Activated T-cell treated with anti-CD3 and anti-CD28 coated beads, Interleukin-2, amount 50 U/mL, for 4 hours (primary cell): ENCODE measurements around the gene ARID1B. TPM values are rescaled to one million over a fixed set of nuclear protein-coding genes. Genes with fewer than 3 reads are reported as not detected.

Source experiments
- ATAC-seq, 2 donors: fragments of 200-7000 bp; cut with Tn5 transposase; one replicate each; pipeline ENCODE4 v1.10.0; 2021
- DNase-seq: peaks from one replicate; pipeline ENCODE4 v3.0.0-alpha.2; 2020
- H3K27me3 Mint-ChIP-seq: one replicate; pipeline ENCODE4 v1.8.0; 2021; ENCODE audit warnings: low read depth, mixed read lengths
- H3K36me3 Mint-ChIP-seq: one replicate; pipeline ENCODE4 v1.8.0; 2022; ENCODE audit warnings: mixed read lengths; ENCODE audit not compliant: insufficient read depth
- H3K4me1 Mint-ChIP-seq: one replicate; pipeline ENCODE4 v1.8.0; 2021; ENCODE audit warnings: low read depth, mixed read lengths
- H3K4me3 Mint-ChIP-seq: one replicate; pipeline ENCODE4 v1.8.0; 2021; ENCODE audit warnings: mild to moderate bottlenecking, moderate library complexity, mixed read lengths
- H3K9me3 Mint-ChIP-seq: one replicate; pipeline ENCODE4 v1.8.0; 2021; ENCODE audit warnings: mixed read lengths
- total RNA-seq, 3 donors: library from RNA; stranded (reverse); gene quantifications; one replicate each; pipeline ENCODE4 v1.2.1, GENCODE V29; 2021

The ARID1B gene
- total RNA-seq, 3 donors from 2014 or later, result 45.6 to 46.6 (median 46.0) TPM

- Mint-ChIP-seq H3K27me3 (no peaks in the 10 kb centered on the region), H3K36me3 (peaks cover 10% of the 10 kb centered on the region), H3K4me3 (no peak overlapping the region), H3K4me1 (peaks cover 56% of the 10 kb centered on the region), H3K9me3 (no peaks in the 10 kb centered on the region)
- ATAC-seq (peak; percentile 86 to 89), DNase-seq (no peak)
Measured at GRCh38 chr6:157063176-157063905, 286.2 kb downstream of the ARID1B start.

- no peak for DNase-seq
- Mint-ChIP-seq H3K9me3 (no peaks in the 10 kb centered on the region), H3K27me3 (no peaks in the 10 kb centered on the region), H3K36me3 (peaks cover 10% of the 10 kb centered on the region), H3K4me1 (peaks cover 58% of the 10 kb centered on the region), H3K4me3 (no peak overlapping the region)
- no peak for ATAC-seq
Measured at GRCh38 chr6:157063923-157064322, 286.7 kb downstream of the ARID1B start.

GRCh38 chr6:157064502-157064901, 287.3 kb downstream of the ARID1B start:
- ATAC-seq, result no peak
- Mint-ChIP-seq H3K9me3 (no peaks in the 10 kb centered on the region), H3K4me1 (peaks cover 58% of the 10 kb centered on the region), H3K27me3 (no peaks in the 10 kb centered on the region), H3K36me3 (peaks cover 9% of the 10 kb centered on the region), H3K4me3 (no peak overlapping the region)
- no peak for DNase-seq

GRCh38 chr6:157065366-157065765, 288.2 kb downstream of the ARID1B start:
- ATAC-seq (no peak), DNase-seq (no peak)
- H3K27me3 Mint-ChIP-seq, result no peaks in the 10 kb centered on the region
- H3K4me1 Mint-ChIP-seq, result peaks cover 58% of the 10 kb centered on the region
- H3K36me3 Mint-ChIP-seq, result peaks cover 9% of the 10 kb centered on the region
- no peak overlapping the region for H3K4me3 Mint-ChIP-seq
- no peaks in the 10 kb centered on the region for H3K9me3 Mint-ChIP-seq

- no peaks in the 10 kb centered on the region for H3K9me3 Mint-ChIP-seq
- no peaks in the 10 kb centered on the region for H3K27me3 Mint-ChIP-seq
- peaks cover 60% of the 10 kb centered on the region for H3K4me1 Mint-ChIP-seq
- no peak overlapping the region for H3K4me3 Mint-ChIP-seq
- ATAC-seq (no peak), DNase-seq (no peak)
- H3K36me3 Mint-ChIP-seq, result peaks cover 6% of the 10 kb centered on the region
Measured at GRCh38 chr6:157066781-157067491, 289.8 kb downstream of the ARID1B start.

GRCh38 chr6:157067507-157067906, 290.3 kb downstream of the ARID1B start:
- no peaks in the 10 kb centered on the region for H3K9me3 Mint-ChIP-seq
- no peak overlapping the region for H3K4me3 Mint-ChIP-seq
- H3K4me1 Mint-ChIP-seq, result peaks cover 58% of the 10 kb centered on the region
- ATAC-seq (no peak), DNase-seq (no peak)
- peaks cover 5% of the 10 kb centered on the region for H3K36me3 Mint-ChIP-seq
- no peaks in the 10 kb centered on the region for H3K27me3 Mint-ChIP-seq

GRCh38 chr6:157068691-157069324, 291.6 kb downstream of the ARID1B start:
- Mint-ChIP-seq H3K9me3 (no peaks in the 10 kb centered on the region), H3K27me3 (no peaks in the 10 kb centered on the region), H3K4me1 (peaks cover 52% of the 10 kb centered on the region), H3K4me3 (peak overlapping the region; percentile 37), H3K36me3 (peaks cover 8% of the 10 kb centered on the region)
- ATAC-seq (peak; percentile 95 to 96), DNase-seq (no peak)

- ATAC-seq, result no peak
- H3K36me3 Mint-ChIP-seq, result peaks cover 9% of the 10 kb centered on the region
- peaks cover 49% of the 10 kb centered on the region for H3K4me1 Mint-ChIP-seq
- no peak for DNase-seq
- H3K27me3 Mint-ChIP-seq, result no peaks in the 10 kb centered on the region
- H3K9me3 Mint-ChIP-seq, result no peaks in the 10 kb centered on the region
- H3K4me3 Mint-ChIP-seq, result no peak overlapping the region
Measured at GRCh38 chr6:157069585-157069984, 292.4 kb downstream of the ARID1B start.

- Mint-ChIP-seq H3K36me3 (peaks cover 8% of the 10 kb centered on the region), H3K4me1 (peaks cover 57% of the 10 kb centered on the region)
- no peak for ATAC-seq
Measured at GRCh38 chr6:157070403-157071107, 293.4 kb downstream of the ARID1B start.

GRCh38 chr6:157072128-157072527, 294.9 kb downstream of the ARID1B start:
- no peak overlapping the region for H3K4me3 Mint-ChIP-seq
- H3K4me1 Mint-ChIP-seq, result peaks cover 59% of the 10 kb centered on the region
- H3K27me3 Mint-ChIP-seq, result no peaks in the 10 kb centered on the region
- no peaks in the 10 kb centered on the region for H3K9me3 Mint-ChIP-seq
- no peak for ATAC-seq
- DNase-seq, result no peak
- peaks cover 8% of the 10 kb centered on the region for H3K36me3 Mint-ChIP-seq

More at GRCh38 chr6:157070403-157071107, 293.4 kb downstream of the ARID1B start:
- no peaks in the 10 kb centered on the region for H3K9me3 Mint-ChIP-seq
- no peak for DNase-seq
- H3K4me3 Mint-ChIP-seq, result no peak overlapping the region
- H3K27me3 Mint-ChIP-seq, result no peaks in the 10 kb centered on the region

- Mint-ChIP-seq H3K4me1 (peaks cover 48% of the 10 kb centered on the region), H3K4me3 (no peak overlapping the region), H3K9me3 (no peaks in the 10 kb centered on the region), H3K36me3 (peaks cover 8% of the 10 kb centered on the region), H3K27me3 (no peaks in the 10 kb centered on the region)
- ATAC-seq (no peak), DNase-seq (no peak)
Measured at GRCh38 chr6:157073596-157073995, 296.4 kb downstream of the ARID1B start.

GRCh38 chr6:157074969-157075368, 297.8 kb downstream of the ARID1B start:
- peaks cover 10% of the 10 kb centered on the region for H3K36me3 Mint-ChIP-seq
- no peaks in the 10 kb centered on the region for H3K27me3 Mint-ChIP-seq
- no peak overlapping the region for H3K4me3 Mint-ChIP-seq
- peaks cover 49% of the 10 kb centered on the region for H3K4me1 Mint-ChIP-seq
- DNase-seq, result no peak
- H3K9me3 Mint-ChIP-seq, result no peaks in the 10 kb centered on the region
- no peak for ATAC-seq

GRCh38 chr6:157075549-157076450, 298.6 kb downstream of the ARID1B start:
- H3K27me3 Mint-ChIP-seq, result no peaks in the 10 kb centered on the region
- H3K36me3 Mint-ChIP-seq, result peaks cover 10% of the 10 kb centered on the region
- ATAC-seq (peak; percentile 76 to 84), DNase-seq (no peak)
- H3K4me1 Mint-ChIP-seq, result peaks cover 48% of the 10 kb centered on the region
- peak overlapping the region; percentile 52 for H3K4me3 Mint-ChIP-seq
- H3K9me3 Mint-ChIP-seq, result no peaks in the 10 kb centered on the region
